GM21360 (cell line): Measurements from ENCODE around the gene LCNL1.
"Not testable (repeated sequence)": the region's sequence is repeated elsewhere in the genome, so short reads cannot be mapped to it uniquely, and the experiment has no call there.

Source experiments
- ATAC-seq: cut with Tn5 transposase; IDR thresholded peaks from one replicate; pipeline ENCODE4 v1.9.1; 2021; ENCODE audit warnings: mild to moderate bottlenecking, moderate library complexity; ENCODE audit not compliant: unreplicated experiment

LCNL1 gene

GRCh38 chr9:136990242-136990911 is 7.6 kb downstream of the LCNL1 start:
- ATAC-seq = no peak

GRCh38 chr9:136991993-136992818 is 9.4 kb downstream of the LCNL1 start, which contains the start of gene PAXX:
Gene PAXX (plus strand): TSS chr9:136992422. CDS start chr9:136992444, 22 bp downstream.
- peak; percentile 81 for ATAC-seq

- ATAC-seq = no peak
These were observed 10.1 kb downstream of the LCNL1 start for GRCh38 chr9:136992819-136993369.

GRCh38 chr9:136994180-136994887 is 11.5 kb downstream of the LCNL1 start:
- no peak for ATAC-seq

- no peak for ATAC-seq
These were observed 12.1 kb downstream of the LCNL1 start for GRCh38 chr9:136994888-136995230.

GRCh38 chr9:136995362-136995761 is 12.6 kb downstream of the LCNL1 start:
- no peak for ATAC-seq

- ATAC-seq = no peak
These were observed 13.0 kb downstream of the LCNL1 start for GRCh38 chr9:136995772-136996311.

GRCh38 chr9:136996361-136997292 is 13.8 kb downstream of the LCNL1 start, which contains the start of gene CLIC3:
Gene CLIC3 (minus strand): TSS chr9:136996568. CDS start chr9:136996543, 25 bp downstream.
- ATAC-seq = no peak

- no peak for ATAC-seq
These were observed 14.6 kb downstream of the LCNL1 start for GRCh38 chr9:136997371-136997770.

- ATAC-seq = no peak
These were observed 15.0 kb downstream of the LCNL1 start for GRCh38 chr9:136997830-136998234.

GRCh38 chr9:137000177-137000930 is 17.6 kb downstream of the LCNL1 start:
- ATAC-seq = no peak

GRCh38 chr9:137001857-137002645 is 19.3 kb downstream of the LCNL1 start:
- ATAC-seq = no peak

- ATAC-seq = no peak
These were observed 19.9 kb downstream of the LCNL1 start for GRCh38 chr9:137002646-137003041.

GRCh38 chr9:137004285-137004684 is 21.5 kb downstream of the LCNL1 start:
- not testable (repeated sequence) for ATAC-seq

- ATAC-seq = no peak
These were observed 23.6 kb downstream of the LCNL1 start for GRCh38 chr9:137006116-137007003.

GRCh38 chr9:137007108-137007815 is 24.5 kb downstream of the LCNL1 start:
- no peak for ATAC-seq

GRCh38 chr9:137007816-137008270 is 25.1 kb downstream of the LCNL1 start:
- no peak for ATAC-seq
